Inferior parietal cortex (tissue), 1 donor: ENCODE results near the gene PRR33.
"Not testable (repeated sequence)": the region's sequence is repeated elsewhere in the genome, so short reads cannot be mapped to it uniquely, and the experiment has no call there.

ENCODE experiments used
- DNase-seq: peaks from one replicate; pipeline ENCODE4 v3.0.0-alpha.2; 2016; ENCODE audit errors: extremely low spot score

Gene PRR33

DNA sequence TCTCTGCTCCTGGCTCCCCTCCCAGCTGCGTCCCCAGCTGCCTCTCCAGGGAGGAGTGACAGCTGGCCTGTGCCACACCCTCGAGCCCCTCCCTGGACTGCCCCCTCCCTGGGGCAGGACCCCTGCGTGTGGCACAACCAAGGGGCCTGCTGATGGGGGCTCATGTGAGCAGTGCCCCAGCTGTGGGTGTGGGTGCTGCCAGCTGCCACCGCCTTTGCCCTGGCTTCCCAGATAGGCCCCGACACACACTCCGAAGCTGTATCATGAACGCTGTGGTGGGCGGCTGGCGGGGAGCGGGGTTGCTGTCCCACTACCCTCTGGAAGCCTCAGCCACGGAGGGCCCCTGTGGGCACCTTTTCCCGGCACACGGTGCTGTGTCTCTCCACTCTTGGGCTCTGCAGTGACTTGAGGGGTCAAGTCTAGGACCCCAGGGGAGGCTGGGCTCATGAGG is 15.8 kb downstream of the PRR33 start:
- DNase-seq: not testable (repeated sequence)

DNA sequence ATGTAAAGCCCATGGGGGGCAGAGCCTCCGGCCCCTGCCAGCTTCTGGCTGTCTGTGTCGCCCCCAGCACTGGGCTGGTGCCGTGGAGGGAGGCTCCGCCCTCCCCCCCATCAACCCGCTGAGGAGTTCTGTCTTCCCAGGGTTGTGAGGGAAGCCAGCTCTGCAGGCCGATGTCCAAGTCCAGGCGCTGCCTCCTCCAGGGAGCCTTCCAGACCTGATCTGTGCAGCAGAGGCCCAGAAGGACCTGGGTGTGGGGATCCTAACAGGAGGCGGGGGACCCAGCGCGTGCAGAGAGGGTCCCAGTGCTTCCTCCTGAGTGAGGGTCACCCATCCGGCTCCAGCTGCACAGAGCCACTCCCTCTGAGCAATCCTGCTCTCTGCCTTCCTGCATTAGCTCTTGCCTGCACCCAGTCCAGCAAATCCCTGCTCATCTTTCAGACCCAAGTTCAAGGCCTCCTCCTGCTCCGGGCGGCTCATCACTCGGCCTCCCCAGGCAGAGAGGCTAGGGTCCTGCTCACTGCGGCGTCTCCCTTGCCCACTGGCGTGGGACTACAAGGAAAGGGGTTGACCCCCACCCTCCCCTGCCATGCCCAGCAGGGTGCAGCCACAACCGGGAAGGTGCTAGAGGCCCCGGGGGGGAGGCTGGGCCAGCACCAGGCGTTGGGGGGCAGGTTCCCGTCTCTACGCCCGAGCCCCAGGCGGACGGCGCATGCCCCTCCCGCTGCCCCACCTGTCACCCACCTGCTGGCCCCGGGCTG is 16.4 kb downstream of the PRR33 start:
- no peak for DNase-seq

- DNase-seq: not testable (repeated sequence)
Measured at GRCh38 chr11:1874441-1875092, 17.1 kb downstream of the PRR33 start.

DNA sequence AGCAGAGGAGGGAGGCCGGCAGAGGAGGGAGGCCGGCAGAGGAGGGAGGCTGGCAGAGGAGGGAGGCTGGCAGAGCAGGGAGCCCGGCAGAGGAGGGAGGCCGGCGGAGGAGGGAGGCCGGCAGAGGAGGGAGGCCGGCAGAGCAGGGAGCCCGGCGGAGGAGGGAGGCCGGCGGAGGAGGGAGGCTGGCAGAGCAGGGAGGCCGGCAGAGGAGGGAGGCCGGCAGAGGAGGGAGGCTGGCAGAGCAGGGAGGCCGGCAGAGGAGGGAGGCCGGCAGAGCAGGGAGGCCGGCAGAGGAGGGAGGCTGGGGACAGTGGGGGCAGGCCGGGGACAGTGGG is 17.9 kb downstream of the PRR33 start:
- not testable (repeated sequence) for DNase-seq

DNA sequence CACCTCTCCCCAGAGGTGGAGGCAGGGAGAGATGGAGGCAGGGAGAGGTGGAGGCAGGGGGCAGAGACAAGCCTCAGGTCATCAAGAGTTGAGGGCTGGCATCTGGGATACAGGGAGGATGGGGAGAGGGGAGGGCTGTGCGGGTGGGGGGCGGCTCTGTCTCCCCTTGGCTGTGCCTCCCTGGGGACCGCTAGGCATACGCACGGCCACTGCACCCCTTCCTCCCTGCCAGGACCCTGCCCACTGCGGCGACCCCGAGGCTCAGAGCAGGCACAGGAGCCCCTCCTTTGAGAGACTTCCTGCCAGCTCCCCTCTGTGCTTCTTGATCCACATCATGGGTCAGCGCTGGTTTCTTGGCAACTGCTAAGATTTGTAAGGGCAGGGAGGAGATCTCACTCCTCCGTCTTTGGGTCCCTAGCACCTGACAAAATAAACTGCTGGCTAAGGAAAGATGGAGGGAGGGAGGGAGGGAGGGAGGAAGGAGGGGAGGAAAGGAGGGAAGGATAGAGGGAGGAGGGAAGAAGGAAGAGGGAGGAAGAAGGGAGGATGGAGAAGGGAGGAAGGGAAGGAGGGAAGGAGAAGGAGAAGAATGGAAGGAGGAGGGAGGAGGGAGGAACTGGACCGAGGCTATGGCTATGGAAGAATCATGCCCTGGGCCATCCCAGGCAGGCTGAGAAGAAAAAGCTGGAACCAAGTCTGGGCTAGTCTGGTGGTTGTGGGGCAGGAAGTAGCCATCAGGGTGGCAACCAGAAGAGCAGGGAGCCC is 18.5 kb downstream of the PRR33 start:
- DNase-seq: no peak

DNA sequence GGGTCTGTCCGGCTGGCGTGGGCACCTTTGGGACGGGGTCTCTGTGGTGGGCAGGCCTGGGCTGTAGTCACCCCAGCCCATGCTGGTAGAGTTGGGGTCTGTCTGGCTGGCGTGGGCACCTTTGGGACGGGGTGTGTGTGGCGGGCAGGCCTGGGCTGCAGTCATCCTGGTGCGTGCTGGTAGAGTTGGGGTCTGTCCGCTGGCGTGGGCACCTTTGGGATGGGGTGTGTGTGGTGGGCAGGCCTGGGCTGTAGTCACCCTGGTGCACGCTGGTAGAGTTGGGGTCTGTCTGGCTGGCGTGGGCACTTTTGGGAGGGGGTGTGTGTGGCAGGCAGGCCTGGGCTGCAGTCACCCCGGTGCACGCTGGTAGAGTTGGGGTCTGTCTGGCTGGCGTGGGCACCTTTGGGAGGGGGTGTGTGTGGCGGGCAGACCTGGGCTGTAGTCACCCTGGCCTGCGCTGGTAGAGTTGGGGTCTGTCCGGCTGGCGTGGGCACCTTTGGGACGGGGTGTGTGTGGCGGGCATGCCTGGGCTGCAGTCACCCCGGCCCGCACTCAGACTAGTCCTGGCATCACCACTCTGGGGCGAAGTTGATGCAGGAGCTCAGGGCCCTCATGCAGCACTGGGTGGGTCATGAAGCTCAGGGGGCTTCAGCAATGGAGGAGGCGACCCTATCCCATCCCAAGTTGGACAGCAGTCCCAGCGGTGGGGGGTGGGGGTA is 19.3 kb downstream of the PRR33 start:
- DNase-seq: no peak

GRCh38 chr11:1871531-1871930 is 20.2 kb downstream of the PRR33 start:
- no peak for DNase-seq

DNA sequence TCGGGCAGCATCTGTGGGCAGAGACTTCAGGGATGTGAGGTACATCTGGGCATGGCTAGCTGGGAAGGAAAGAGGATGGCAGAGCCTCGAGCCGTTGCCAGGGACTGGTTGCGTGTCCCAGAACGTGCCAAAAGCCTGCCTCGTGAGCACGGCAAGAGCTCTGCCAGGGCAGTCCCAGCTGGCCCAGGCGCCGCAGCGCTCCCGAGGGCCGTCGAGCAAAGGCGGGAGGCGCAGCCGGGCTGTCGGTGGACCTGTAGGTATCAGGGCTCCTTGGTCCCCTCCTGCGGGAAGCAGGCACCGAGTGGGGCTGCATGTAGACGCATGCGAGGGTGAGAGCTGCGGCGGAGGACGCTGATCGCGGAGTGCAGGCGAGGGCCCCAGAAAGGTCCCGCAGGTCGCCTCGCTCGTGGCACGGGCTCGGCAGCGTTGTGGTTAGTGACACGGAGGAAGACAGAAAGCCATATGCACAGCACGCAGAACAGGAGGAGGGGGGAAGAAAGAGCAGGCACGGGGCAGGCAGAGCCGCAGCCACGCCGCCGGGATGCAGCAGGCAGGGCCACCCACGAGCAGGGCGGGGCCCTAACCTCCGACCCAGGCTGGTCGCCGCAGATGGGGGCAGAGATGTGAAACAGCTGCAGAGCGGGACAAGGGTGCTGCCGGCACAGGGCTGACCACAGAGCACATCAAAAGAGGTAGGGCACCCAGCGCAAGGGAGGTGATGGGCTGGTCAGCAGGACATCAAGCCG is 20.8 kb downstream of the PRR33 start:
- DNase-seq: no peak

GRCh38 chr11:1870326-1870696 is 21.4 kb downstream of the PRR33 start:
- no peak for DNase-seq

GRCh38 chr11:1869427-1870325 is 22.0 kb downstream of the PRR33 start:
- DNase-seq: no peak

DNA sequence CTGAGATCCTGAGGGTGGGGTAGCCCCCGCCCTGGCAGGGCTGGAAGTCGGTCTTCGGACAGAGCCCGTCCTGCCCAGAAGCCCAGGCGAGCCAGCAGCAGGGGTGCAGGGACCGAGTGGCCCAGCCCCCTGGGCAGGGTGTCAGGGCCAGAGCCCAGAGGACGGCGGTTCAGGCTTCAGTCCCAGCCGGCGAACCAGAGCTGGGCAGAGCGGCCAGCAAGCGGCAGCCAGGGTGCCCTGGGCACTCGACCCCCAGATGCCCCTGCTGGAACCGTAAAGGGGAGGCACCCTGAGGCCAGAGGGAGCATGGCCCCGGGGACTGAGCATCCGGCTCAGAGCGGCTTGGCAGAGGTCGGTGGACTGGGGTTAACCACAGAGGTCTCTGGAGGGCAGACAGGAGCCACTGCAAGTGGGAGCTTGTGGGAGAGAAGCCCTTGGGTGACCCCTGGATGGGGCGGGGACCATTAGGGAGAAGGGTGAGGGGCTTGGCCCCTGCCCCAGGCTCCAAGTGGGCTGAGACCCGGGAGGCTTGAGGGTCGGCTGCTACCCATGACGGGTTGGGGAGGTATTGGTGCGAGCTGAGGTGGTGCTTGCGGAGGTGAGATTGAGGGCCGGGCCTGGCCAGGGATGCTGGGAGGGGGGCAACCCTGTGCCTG is 22.9 kb downstream of the PRR33 start:
- DNase-seq: no peak

DNA sequence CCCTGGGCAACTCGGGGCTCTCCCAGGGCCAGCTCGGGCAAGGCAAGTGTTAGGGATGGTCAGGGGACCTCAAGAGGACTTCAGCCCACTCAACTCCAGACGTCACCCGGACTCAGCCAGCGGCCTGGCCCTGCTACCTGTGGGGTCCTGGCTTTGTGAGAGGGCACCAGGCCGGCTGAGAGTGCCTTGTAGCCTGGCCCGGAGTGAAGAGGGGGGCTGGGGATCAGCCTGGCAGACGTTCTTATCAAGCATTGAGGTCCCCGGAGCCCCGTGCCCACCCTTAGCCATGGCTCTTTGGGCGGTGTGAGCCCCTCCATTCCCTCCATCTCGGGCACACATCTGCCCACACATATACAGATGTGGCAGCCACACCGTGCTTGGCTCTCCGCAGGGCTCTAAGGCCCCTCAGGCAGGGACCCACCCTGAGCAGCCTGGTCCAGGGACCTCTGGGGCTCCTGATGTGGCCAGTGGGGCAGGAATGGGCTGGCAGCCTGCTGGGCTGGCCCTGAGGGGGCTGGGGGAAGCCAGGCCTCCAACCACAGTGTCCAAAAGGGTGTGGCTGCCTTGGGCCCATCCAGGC is 23.5 kb downstream of the PRR33 start:
- no peak for DNase-seq

DNA sequence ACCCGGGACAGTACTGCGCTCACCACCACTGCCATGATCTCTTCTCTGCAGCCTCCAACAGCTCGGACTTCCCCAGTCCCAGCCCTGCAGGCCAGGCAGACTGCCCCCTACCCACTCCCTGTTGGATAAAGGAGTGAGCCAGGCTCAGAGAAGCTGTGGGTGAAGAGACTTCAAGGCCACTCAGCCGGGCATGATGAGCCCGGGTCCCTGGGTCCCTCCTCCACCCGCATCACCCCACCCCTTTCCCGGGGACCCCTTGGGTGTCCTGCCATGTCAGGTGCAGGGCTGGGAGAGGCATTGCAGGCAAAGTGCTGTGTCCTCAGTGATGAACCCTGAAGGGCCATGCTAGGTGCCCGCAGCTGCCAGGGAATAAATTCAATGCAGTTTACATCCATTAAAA is 24.3 kb downstream of the PRR33 start:
- DNase-seq: no peak

DNA sequence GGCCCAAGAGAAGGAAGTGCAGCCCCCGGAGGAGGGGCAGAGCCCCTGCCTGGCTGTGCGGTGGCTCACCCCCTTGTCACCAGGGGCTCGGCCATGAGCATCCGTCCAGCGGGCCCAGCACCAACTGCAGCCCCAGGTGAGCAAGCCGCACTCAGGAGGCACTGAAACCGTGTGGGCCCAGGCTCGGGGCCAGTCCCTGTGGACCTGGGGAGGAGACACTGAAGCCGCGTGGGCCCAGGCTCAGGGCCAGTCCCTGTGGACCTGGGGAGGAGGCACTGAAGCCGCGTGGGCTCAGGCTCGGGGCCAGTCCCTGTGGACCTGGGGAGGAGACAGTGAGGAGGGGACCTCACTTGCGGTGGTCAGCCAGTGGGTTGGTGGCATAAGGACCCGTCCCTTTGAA is 24.9 kb downstream of the PRR33 start:
- no peak for DNase-seq

GRCh38 chr11:1866226-1866625 is 25.5 kb downstream of the PRR33 start:
- no peak for DNase-seq

GRCh38 chr11:1864831-1865665 is 26.6 kb downstream of the PRR33 start:
- DNase-seq: no peak

GRCh38 chr11:1864231-1864630 is 27.5 kb downstream of the PRR33 start:
- no peak for DNase-seq

DNA sequence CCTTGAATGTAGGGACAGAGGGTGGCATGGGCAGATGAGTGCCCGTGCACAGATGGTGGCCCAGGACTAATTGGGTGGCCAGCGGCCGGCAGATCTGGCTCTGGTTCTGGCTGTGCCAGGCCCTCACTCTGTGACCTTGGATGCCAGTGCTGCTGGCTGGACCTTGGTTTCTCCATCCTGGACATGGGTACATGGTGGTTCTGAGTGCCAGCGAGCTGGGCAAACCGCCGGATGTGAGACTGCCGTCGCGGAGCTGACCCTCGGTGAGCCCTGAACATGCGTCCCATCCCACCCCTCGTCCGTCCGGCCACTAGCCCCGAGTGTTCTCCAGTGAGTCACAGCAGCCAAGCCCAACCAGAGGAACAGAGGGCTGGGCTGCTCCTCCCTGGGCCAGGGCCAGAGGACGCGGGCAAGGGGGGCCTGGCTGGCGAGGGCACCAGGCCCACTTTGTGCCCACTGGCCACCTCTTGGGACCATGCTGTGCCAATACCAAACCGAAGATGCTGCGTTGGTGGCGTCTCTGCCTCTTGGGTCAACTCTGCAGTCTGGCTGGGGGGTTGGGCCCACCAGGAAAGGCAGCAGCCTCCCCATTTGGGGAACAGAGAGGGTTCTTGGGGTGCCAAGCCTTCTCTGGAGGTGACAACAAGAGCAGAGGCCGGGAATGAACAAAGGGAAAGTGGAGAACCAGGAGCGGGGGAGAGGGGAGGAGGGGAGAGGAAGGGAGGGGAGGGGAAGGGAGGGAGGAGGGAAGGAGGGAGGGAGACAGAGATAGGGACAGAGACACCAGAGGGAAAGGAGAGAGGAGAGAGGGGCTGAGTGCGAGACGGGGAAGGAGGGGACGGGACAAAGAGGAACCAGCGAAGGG is 28.1 kb downstream of the PRR33 start:
- DNase-seq: peak; percentile 17
